ENCODE data around the gene STPG4. TPM values are rescaled to one million over a fixed set of nuclear protein-coding genes. Genes with fewer than 3 reads are reported as not detected.

The STPG4 gene
- total and polyA plus RNA-seq, 2 of the 8 experiments (the other 6 are each of a cell fraction or from before 2014, with no cell fraction given), result 0.28 TPM; not detected in 1

DNA sequence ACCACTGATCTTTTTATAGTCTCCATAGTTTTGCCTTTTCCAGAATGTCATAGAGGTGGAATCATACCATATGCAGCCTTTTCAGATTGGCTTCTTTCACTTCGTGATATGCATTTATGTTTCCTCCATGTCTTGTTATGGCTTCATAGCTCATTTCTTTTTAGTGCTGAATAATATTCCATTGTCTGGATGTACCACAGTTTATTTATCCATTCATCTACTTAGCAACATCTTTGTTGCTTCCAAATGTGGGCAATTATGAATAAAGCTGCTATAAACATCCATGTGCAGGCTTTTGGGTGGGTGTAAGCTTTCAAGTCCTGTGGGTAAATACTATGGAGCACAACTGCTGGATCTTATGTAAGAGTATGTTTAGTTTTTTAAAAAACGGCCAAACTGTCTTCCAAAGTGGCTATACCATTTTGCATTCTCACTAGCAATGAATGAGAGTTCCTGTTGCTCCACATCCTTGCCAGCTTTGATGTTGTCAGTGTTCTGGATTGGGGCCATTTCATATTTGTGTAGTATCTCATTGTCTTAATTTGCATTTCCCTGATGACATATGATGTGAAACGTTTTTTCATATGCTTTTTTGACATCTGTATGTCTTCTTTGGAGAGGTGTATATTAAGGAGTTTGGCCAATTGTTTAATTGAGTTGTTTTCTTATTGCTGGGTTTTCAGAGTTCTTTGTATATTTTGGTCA is 20.6 kb downstream of the STPG4 start (continued):
- TF ChIP-seq, protein P1, sequence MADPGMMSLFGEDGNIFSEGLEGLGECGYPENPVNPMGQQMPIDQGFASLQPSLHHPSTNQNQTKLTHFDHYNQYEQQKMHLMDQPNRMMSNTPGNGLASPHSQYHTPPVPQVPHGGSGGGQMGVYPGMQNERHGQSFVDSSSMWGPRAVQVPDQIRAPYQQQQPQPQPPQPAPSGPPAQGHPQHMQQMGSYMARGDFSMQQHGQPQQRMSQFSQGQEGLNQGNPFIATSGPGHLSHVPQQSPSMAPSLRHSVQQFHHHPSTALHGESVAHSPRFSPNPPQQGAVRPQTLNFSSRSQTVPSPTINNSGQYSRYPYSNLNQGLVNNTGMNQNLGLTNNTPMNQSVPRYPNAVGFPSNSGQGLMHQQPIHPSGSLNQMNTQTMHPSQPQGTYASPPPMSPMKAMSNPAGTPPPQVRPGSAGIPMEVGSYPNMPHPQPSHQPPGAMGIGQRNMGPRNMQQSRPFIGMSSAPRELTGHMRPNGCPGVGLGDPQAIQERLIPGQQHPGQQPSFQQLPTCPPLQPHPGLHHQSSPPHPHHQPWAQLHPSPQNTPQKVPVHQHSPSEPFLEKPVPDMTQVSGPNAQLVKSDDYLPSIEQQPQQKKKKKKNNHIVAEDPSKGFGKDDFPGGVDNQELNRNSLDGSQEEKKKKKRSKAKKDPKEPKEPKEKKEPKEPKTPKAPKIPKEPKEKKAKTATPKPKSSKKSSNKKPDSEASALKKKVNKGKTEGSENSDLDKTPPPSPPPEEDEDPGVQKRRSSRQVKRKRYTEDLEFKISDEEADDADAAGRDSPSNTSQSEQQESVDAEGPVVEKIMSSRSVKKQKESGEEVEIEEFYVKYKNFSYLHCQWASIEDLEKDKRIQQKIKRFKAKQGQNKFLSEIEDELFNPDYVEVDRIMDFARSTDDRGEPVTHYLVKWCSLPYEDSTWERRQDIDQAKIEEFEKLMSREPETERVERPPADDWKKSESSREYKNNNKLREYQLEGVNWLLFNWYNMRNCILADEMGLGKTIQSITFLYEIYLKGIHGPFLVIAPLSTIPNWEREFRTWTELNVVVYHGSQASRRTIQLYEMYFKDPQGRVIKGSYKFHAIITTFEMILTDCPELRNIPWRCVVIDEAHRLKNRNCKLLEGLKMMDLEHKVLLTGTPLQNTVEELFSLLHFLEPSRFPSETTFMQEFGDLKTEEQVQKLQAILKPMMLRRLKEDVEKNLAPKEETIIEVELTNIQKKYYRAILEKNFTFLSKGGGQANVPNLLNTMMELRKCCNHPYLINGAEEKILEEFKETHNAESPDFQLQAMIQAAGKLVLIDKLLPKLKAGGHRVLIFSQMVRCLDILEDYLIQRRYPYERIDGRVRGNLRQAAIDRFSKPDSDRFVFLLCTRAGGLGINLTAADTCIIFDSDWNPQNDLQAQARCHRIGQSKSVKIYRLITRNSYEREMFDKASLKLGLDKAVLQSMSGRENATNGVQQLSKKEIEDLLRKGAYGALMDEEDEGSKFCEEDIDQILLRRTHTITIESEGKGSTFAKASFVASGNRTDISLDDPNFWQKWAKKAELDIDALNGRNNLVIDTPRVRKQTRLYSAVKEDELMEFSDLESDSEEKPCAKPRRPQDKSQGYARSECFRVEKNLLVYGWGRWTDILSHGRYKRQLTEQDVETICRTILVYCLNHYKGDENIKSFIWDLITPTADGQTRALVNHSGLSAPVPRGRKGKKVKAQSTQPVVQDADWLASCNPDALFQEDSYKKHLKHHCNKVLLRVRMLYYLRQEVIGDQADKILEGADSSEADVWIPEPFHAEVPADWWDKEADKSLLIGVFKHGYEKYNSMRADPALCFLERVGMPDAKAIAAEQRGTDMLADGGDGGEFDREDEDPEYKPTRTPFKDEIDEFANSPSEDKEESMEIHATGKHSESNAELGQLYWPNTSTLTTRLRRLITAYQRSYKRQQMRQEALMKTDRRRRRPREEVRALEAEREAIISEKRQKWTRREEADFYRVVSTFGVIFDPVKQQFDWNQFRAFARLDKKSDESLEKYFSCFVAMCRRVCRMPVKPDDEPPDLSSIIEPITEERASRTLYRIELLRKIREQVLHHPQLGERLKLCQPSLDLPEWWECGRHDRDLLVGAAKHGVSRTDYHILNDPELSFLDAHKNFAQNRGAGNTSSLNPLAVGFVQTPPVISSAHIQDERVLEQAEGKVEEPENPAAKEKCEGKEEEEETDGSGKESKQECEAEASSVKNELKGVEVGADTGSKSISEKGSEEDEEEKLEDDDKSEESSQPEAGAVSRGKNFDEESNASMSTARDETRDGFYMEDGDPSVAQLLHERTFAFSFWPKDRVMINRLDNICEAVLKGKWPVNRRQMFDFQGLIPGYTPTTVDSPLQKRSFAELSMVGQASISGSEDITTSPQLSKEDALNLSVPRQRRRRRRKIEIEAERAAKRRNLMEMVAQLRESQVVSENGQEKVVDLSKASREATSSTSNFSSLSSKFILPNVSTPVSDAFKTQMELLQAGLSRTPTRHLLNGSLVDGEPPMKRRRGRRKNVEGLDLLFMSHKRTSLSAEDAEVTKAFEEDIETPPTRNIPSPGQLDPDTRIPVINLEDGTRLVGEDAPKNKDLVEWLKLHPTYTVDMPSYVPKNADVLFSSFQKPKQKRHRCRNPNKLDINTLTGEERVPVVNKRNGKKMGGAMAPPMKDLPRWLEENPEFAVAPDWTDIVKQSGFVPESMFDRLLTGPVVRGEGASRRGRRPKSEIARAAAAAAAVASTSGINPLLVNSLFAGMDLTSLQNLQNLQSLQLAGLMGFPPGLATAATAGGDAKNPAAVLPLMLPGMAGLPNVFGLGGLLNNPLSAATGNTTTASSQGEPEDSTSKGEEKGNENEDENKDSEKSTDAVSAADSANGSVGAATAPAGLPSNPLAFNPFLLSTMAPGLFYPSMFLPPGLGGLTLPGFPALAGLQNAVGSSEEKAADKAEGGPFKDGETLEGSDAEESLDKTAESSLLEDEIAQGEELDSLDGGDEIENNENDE (IDR thresholded peaks at IDR 0.05; ENCODE audit: insufficient replicate concordance, low read length), result no peak
- TF ChIP-seq NANOG (IDR thresholded peaks at IDR 0.05; ENCODE audit: insufficient read depth, low read depth, low read length, poor library complexity, severe bottlenecking), result no peak
- no peak for TF ChIP-seq KDM1A (IDR thresholded peaks at IDR 0.05; ENCODE audit: borderline replicate concordance, low read length)

Measured in H1 (cell line).